ENCODE results near the gene HILPDA.
"Not testable (repeated sequence)": the region's sequence is repeated elsewhere in the genome, so short reads cannot be mapped to it uniquely, and the experiment has no call there.

Gene HILPDA

DNA sequence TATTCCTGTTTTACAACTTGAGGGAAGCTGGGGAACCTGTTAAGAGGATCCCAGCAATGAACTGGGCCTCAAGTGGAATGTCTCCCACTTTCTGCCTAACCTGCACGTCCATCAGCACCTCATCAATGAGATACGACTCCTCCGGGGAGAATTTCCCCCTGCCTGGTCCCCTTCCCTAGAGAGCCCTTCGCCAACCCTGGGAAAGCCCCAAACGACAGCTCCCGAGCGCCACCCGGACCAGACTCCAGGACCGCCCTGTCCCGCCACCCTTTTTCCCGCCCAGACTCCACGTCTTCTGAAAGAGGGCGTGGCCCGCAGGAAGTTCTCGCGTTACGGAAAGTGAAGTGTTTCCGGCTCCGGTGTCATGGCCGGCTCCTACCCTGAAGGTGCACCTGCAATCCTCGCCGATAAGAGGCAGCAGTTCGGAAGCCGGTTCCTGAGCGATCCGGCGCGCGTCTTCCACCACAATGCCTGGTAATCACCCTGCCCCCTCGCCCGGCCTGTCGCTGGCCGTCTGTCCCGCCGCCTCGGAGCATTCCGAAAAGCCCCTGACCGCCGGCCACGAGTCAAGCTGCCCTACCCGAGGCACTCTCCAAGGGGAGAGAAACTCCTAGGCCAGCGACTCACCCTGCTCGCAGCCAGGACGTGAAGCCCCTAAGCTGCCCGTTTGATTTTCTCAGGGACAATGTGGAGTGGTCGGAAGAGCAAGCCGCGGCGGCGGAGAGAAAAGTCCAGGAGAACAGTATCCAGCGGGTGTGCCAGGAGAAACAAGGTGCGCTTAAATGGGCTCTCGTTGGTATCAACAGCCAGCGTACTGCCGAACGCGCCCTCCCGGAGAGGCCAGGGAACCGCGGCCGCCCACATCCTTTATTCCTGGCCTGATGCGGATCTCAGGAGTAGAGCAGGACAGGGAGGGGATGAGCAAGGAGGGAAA, 21.0 kb downstream of the HILPDA start, which contains the start of gene METTL2B:
TSS of gene METTL2B (plus strand) at position 347 of the 934 bp plus-strand sequence. CDS start at position 365, 18 bp downstream.
- H3K4me3 ChIP-seq (ENCODE audit: low read depth, low read length): peak within 1 kb of the TSS; percentile 90
- TF ChIP-seq, protein P1, sequence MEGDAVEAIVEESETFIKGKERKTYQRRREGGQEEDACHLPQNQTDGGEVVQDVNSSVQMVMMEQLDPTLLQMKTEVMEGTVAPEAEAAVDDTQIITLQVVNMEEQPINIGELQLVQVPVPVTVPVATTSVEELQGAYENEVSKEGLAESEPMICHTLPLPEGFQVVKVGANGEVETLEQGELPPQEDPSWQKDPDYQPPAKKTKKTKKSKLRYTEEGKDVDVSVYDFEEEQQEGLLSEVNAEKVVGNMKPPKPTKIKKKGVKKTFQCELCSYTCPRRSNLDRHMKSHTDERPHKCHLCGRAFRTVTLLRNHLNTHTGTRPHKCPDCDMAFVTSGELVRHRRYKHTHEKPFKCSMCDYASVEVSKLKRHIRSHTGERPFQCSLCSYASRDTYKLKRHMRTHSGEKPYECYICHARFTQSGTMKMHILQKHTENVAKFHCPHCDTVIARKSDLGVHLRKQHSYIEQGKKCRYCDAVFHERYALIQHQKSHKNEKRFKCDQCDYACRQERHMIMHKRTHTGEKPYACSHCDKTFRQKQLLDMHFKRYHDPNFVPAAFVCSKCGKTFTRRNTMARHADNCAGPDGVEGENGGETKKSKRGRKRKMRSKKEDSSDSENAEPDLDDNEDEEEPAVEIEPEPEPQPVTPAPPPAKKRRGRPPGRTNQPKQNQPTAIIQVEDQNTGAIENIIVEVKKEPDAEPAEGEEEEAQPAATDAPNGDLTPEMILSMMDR (IDR thresholded peaks at IDR 0.05; ENCODE audit: low read depth, low read length): peak; percentile 45

DNA sequence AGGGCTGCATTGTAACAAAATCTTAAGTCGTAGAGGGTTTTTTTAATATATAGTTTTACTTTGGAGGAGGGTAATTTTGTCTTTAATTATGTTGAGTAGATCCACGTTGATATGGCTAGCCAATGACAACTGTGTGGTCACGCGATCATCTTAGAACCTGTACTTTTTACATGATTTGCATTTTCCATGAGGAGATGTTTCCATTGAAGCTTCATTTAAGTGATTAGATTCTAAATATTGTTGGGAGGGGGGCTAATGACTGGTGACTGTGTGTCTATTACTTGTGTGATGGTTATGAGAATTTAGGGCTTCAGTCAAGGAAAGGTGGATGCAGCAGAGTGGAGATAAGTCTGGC, 21.6 kb downstream of the HILPDA start:
- not testable (repeated sequence) for H3K4me1 ChIP-seq, H3K27me3 ChIP-seq, DNase-seq, H3K36me3 ChIP-seq, H3K9me3 ChIP-seq
- H3K4me3 ChIP-seq (ENCODE audit: low read depth, low read length): peak overlapping the region; percentile 90

More for the DNA sequence above, 21.0 kb downstream of the HILPDA start, which contains the start of gene METTL2B:
- not testable (repeated sequence) for H3K27me3 ChIP-seq, H3K36me3 ChIP-seq, H3K9me3 ChIP-seq, H3K4me1 ChIP-seq
- peak; percentile 97 for DNase-seq

DNA sequence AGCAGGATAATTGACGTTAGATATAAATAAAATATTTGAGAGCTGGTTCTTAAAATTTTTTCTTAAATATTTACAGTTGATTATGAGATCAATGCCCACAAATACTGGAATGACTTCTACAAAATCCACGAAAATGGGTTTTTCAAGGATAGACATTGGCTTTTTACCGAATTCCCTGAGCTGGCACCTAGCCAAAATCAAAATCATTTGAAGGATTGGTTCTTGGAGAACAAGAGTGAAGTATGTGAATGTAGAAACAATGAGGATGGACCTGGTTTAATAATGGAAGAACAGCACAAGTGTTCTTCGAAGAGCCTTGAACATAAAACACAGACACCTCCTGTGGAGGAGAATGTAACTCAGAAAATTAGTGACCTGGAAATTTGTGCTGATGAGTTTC, 23.4 kb downstream of the HILPDA start:
- not testable (repeated sequence) for DNase-seq; H3K4me3 ChIP-seq (ENCODE audit: low read depth, low read length); H3K9me3 ChIP-seq; H3K27me3 ChIP-seq; H3K36me3 ChIP-seq; H3K4me1 ChIP-seq

DNA sequence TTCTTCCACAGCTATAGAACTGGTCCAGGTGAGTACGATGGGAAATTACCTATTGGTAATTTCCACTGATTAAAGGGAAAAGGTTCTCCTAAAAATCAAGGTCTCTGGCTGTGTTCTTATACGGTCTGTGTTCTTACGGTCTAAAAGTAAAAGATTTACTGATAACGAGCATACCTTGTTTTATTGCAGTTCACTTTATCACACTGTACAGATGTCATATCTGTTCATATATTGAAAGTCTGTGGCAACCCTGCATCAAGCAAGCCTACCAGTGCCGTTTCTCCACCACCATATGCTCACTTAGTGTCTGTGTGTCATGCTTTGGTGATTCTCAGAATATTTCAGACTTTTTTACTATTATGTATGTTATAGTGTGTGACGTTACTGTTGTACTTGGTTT, 32.5 kb downstream of the HILPDA start:
- not testable (repeated sequence) for H3K9me3 ChIP-seq; H3K27me3 ChIP-seq; H3K36me3 ChIP-seq; DNase-seq; H3K4me3 ChIP-seq (ENCODE audit: low read depth, low read length); H3K4me1 ChIP-seq

DNA sequence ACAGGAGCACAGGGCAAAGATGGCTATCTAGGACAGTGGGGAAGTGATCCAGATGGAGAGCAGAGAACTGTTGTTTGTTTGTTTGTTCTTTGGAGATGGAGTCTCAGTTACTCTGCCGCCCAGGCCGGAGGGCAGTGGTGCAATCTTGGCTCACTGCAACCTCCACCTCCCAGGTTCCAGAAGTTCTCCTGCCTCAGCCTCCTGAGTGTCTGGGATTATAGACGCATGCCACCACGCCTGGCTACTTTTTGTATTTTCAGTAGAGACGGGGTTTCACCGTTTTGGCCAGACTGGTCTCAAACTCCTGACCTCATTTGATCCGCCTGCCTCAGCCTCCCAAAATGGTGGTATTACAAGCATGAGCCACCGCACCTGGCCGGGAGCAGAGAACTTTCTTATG, 41.7 kb downstream of the HILPDA start:
- Histone ChIP-seq H3K27me3 (no peaks in the 10 kb centered on the region), H3K4me3 (ENCODE audit: low read depth, low read length) (no peak overlapping the region), H3K9me3 (no peaks in the 10 kb centered on the region), H3K4me1 (no peaks in the 10 kb centered on the region), H3K36me3 (peaks cover 14% of the 10 kb centered on the region)
- DNase-seq: no peak
- TF ChIP-seq, protein P1 (IDR thresholded peaks at IDR 0.05; ENCODE audit: low read depth, low read length): no peak

DNA sequence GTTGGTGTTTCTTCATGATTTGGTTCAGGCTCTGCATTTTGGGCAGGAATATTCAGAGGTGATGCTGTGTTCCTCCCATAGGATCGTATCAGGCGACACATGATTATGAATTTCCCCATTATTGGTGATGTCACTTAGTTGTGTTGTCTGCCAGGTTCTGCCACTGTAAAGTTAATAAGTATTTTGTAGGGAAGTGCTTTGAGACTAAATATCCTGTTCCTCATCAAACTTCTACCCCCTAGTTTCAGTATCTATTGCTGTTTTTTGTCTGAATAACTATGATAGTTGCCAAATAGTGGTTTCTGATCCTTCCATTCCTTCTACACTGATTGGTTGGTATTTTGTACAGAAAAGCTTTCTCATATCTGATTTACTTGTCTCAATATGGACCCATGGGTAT, 49.7 kb downstream of the HILPDA start:
- not testable (repeated sequence) for H3K4me1 ChIP-seq; H3K36me3 ChIP-seq; DNase-seq; H3K4me3 ChIP-seq (ENCODE audit: low read depth, low read length); H3K9me3 ChIP-seq; H3K27me3 ChIP-seq

DNA sequence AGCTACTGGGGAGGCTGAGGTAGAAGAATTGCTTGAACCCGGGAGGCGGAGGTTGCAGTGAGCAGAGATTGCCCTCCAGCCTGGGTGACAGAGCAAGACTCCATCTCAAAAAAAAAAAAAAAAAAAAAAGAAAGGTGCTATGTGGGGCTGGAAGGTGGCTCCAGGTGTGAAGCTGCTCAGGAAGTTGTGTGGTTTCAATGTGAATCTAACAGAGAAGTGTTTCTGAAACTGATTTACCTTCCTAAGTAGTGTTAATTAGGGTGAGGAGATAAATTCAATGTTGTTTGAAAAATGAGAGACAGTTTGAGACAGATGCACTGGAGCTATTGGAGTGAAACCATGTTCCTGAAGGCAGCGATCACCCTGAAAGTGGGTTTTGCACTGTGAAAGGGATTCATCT, 51.1 kb downstream of the HILPDA start:
- H3K4me1 ChIP-seq: not testable (repeated sequence)

DNA sequence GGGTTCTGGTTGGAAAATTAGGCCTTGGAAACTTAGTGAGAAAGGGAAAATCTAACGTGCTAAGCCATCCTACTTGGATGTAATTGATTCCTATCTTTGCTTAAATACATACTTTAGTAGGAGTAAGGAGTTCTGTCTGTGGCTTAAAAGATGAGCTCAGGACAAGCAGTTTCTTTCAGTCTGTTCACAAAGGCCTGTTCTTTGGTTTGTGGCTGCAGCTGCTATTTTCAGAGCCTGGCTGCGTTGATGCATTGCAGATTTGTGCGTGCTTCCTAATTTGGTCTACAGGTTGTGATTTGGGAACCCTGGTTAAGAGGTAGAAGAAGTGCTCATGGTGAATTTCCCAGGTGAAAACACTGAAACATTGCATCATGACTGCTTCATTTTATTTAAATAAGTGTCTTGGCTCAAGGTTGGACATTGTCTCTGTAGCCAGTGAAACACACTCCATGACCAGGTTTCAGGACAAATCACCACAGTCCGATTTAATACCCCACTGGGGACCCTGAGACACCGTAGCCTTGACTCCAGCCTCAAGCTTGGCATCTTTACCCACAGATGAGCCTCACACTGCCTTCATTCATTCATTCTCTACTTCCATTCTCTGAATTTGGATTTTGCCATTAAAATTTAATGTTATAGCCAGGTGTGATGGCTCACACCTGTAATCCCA, 51.8 kb downstream of the HILPDA start:
- H3K4me3 ChIP-seq (ENCODE audit: low read depth, low read length): not testable (repeated sequence)

More for the DNA sequence above, 51.1 kb downstream of the HILPDA start:
- not testable (repeated sequence) for H3K27me3 ChIP-seq; H3K9me3 ChIP-seq; H3K36me3 ChIP-seq; H3K4me3 ChIP-seq (ENCODE audit: low read depth, low read length); DNase-seq

More for the DNA sequence above, 51.8 kb downstream of the HILPDA start:
- not testable (repeated sequence) for DNase-seq, H3K27me3 ChIP-seq, H3K4me1 ChIP-seq, H3K9me3 ChIP-seq, H3K36me3 ChIP-seq

All from BE2C (cell line).